ENCODE results near the gene LCA5L.

DNA sequence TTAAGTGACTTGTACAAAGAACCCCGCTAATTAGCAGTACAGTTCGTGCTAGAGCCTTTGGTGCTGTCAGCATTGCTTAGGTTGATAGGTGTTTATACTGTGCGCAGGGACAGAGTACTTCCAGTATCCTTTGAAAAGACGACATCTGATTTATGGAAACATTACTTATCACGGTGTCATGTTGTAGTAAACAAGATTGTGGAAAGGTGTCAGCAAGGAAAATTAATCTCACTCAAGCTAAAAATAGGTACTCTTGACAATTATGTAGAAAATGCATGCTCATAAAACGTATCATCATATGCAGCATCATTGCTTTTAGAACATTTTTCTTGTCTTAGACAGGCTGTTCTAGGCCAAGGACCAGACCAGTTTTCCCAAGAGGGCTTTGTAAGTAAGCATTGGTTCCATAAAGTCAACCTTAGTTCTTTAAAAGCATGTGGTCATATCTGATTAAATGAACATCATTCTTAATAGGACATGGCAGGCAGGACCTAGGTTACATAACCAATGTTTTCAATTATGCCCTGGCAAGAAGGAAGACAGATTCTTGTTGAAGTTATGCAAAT, 39.2 kb upstream of the LCA5L start:
- TF ChIP-seq EZH2 (IDR thresholded peaks at IDR 0.05) (no peak), POLR2AphosphoS5 (IDR thresholded peaks at IDR 0.05; ENCODE audit: borderline replicate concordance, low read depth, low read length) (no peak), FOXP2 (optimal IDR thresholded peaks at IDR 0.05; ENCODE audit: control extremely low read depth, extremely low read length, insufficient read depth) (no peak)
